PC-3 (cell line): Measurements from ENCODE around the gene DPH3. TPM values are rescaled to one million over a fixed set of nuclear protein-coding genes. Genes with fewer than 3 reads are reported as not detected.

ENCODE experiments used
- ATAC-seq: fragments of 200-7000 bp; cut with Tn5 transposase; 2 replicates; pipeline ENCODE4 v1.9.1; 2020; ENCODE audit warnings: mild to moderate bottlenecking, moderate library complexity
- BruUV-seq: library from RNA; stranded (reverse); fragments of 400-500 nt; replicated peaks from 2 replicates; lab custom pipeline; 2021; lab: Mats Ljungman, UMichigan
- CTCF ChIA-PET: fragments of 300-600 bp; sonication (Branson Sonifier 250); formaldehyde crosslinking; loops from one replicate; lab custom pipeline; 2022; ENCODE audit warnings: antibody characterized with exemption; lab: Charles Lee
- POLR2A ChIA-PET: fragments of 300-600 bp; sonication (Branson Sonifier 250); formaldehyde crosslinking; loops from one replicate; lab custom pipeline; 2022; ENCODE audit warnings: antibody characterized with exemption; ENCODE audit not compliant: unreplicated experiment; lab: Charles Lee
- DNase-seq: peaks from one replicate; pipeline ENCODE4 v3.0.0-alpha.2; 2015
- H2AFZ ChIP-seq: fragments of 300-600 bp; sonication (generic); 2 replicates; pipeline ENCODE4 v1.6.0; 2016; ENCODE audit warnings: antibody characterized with exemption, low read length
- H3F3A ChIP-seq: fragments of 300-600 bp; sonication (generic); one replicate; pipeline ENCODE4 v1.6.0; 2017; ENCODE audit warnings: antibody characterized with exemption, low read length, control low read depth, mild to moderate bottlenecking; ENCODE audit not compliant: unreplicated experiment
- H3K27ac ChIP-seq: fragments of 300-600 bp; sonication (generic); 2 replicates; pipeline ENCODE4 v1.5.1; 2016; ENCODE audit warnings: mild to moderate bottlenecking, low read length
- H3K27me3 ChIP-seq: fragments of 300-600 bp; sonication (generic); 2 replicates; pipeline ENCODE4 v1.6.1; 2016; ENCODE audit warnings: low read length, mixed read lengths
- H3K36me3 ChIP-seq: fragments of 300-600 bp; sonication (generic); 2 replicates; pipeline ENCODE4 v1.6.1; 2016; ENCODE audit warnings: low read depth, mixed run types, low read length, mixed read lengths
- H3K4me1 ChIP-seq: fragments of 300-600 bp; sonication (generic); 2 replicates; pipeline ENCODE4 v1.5.1; 2016; ENCODE audit warnings: low read length; ENCODE audit not compliant: insufficient read depth
- H3K4me2 ChIP-seq: fragments of 300-600 bp; sonication (generic); 2 replicates; pipeline ENCODE4 v1.6.0; 2016; ENCODE audit warnings: low read length
- H3K4me3 ChIP-seq: fragments of 300-600 bp; sonication (generic); 2 replicates; pipeline ENCODE4 v1.5.1; 2016; ENCODE audit warnings: mild to moderate bottlenecking, low read length, mixed read lengths
- H3K79me2 ChIP-seq: fragments of 300-600 bp; sonication (generic); 2 replicates; pipeline ENCODE4 v1.6.1; 2017; ENCODE audit warnings: low read length, mixed read lengths
- H3K9ac ChIP-seq: fragments of 300-600 bp; sonication (generic); 2 replicates; pipeline ENCODE4 v1.6.0; 2016; ENCODE audit warnings: mild to moderate bottlenecking, low read length
- H3K9me2 ChIP-seq: fragments of 300-600 bp; sonication (generic); replicated peaks from 2 replicates; pipeline ENCODE4 v1.6.1; 2016; ENCODE audit warnings: mixed run types, low read length, mixed read lengths
- H3K9me3 ChIP-seq: fragments of 300-600 bp; sonication (generic); 2 replicates; pipeline ENCODE4 v1.6.1; 2016; ENCODE audit warnings: low read length, mixed read lengths
- H4K20me1 ChIP-seq: fragments of 300-600 bp; sonication (generic); 2 replicates; pipeline ENCODE4 v1.6.1; 2016; ENCODE audit warnings: low read length, mixed read lengths
- EZH2 ChIP-seq: fragments of 300-600 bp; sonication (generic); IDR thresholded peaks from one replicate; pipeline ENCODE4 v1.6.1; 2017; ENCODE audit warnings: antibody characterized with exemption, mild to moderate bottlenecking, low read length; ENCODE audit not compliant: unreplicated experiment
- EZH2phosphoT487 ChIP-seq: fragments of 300-600 bp; sonication (generic); IDR thresholded peaks from 2 replicates; pipeline ENCODE4 v1.6.1; 2018; ENCODE audit warnings: mild to moderate bottlenecking, antibody characterized with exemption, low read length, borderline replicate concordance
- intact Hi-C: fragments of 100-400 bp; cut with micrococcal nuclease; formaldehyde crosslinking; loops from 2 replicates; pipeline ENCODE4 v1.9.0; 2023
- total RNA-seq: library from RNA; depleted of rRNA; stranded (reverse); fragments of >200 nt; gene quantifications from 2 replicates; pipeline ENCODE4 v1.2.3, GENCODE V29; 2014
- TF ChIP-seq, protein P1 (sequence below): fragments of 300-600 bp; sonication (generic); conservative IDR thresholded peaks from 2 replicates; pipeline ENCODE4 v1.5.1; 2017; ENCODE audit warnings: antibody characterized with exemption, low read depth, mild to moderate bottlenecking, low read length

Gene DPH3
- total RNA-seq, 1 experiment from 2014 or later, result 10.2 TPM

DNA sequence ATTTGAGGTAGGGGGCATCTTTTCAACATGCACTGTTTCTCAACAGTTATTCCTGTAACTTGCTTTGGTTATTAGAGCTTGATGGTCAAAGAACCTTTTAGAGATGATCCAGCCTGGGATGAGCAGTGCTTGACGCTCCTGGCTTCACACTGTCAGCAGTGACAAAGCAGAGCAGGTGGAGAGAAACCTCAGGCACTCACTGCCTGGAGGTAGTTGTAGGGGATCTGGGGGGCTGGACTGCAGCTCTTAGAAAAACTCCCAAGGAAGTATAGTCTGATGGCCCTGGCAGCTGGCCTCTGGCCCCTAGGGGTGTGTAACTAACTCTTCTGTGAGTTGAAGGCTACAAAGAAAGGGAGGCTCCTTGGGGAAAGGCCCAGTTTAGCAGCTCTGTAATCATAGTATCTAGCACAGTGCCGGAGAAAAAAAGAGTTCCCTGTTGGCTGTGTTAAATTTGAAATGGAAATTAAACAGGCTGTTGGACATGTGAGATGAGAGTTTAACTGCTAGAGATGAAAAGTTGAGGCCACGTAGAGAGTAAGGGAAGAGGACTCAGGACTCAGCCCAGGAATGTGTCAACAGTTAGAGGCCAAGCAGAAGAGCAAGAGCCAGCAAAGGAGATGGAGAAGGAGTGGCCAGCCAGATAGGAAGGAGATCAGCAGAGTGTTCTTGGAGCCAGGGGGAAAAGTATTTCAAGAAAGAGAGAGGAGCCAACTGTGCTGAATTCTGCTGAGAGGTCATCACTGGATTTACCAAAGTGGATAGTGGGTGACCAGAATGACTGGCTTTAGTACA, 14.5 kb upstream of the DPH3 start:
- Histone ChIP-seq H3K27me3 (no peaks in the 10 kb centered on the region), H3K4me1 (no peaks in the 10 kb centered on the region), H3K4me2 (no peak overlapping the region), H3K9ac (no peak overlapping the region), H3K9me2 (no peaks in the 10 kb centered on the region), H3K9me3 (no peaks in the 10 kb centered on the region), H3K79me2 (no peaks in the 10 kb centered on the region), H4K20me1 (no peaks in the 10 kb centered on the region), H3K36me3 (peaks cover 21% of the 10 kb centered on the region; the same call in 1 of the 2 replicates), H3F3A (no peaks in the 10 kb centered on the region), H3K4me3 (no peak overlapping the region), H2AFZ (no peak overlapping the region), H3K27ac (no peak overlapping the region)
- ChIA-PET POLR2A (interaction anchor here (0.7 kb wide), 1 partner anchor 178 kb away, joined by 6 read pairs; no protein-coding TSS in a partner anchor), CTCF (no interaction called here)
- ATAC-seq (no peak), DNase-seq (no peak)
- TF ChIP-seq, protein P1, sequence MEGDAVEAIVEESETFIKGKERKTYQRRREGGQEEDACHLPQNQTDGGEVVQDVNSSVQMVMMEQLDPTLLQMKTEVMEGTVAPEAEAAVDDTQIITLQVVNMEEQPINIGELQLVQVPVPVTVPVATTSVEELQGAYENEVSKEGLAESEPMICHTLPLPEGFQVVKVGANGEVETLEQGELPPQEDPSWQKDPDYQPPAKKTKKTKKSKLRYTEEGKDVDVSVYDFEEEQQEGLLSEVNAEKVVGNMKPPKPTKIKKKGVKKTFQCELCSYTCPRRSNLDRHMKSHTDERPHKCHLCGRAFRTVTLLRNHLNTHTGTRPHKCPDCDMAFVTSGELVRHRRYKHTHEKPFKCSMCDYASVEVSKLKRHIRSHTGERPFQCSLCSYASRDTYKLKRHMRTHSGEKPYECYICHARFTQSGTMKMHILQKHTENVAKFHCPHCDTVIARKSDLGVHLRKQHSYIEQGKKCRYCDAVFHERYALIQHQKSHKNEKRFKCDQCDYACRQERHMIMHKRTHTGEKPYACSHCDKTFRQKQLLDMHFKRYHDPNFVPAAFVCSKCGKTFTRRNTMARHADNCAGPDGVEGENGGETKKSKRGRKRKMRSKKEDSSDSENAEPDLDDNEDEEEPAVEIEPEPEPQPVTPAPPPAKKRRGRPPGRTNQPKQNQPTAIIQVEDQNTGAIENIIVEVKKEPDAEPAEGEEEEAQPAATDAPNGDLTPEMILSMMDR, result no peak
- TF ChIP-seq EZH2 (no peak), EZH2phosphoT487 (no peak)
- BruUV-seq, result no TSS peak
- intact Hi-C loops, result no loop called here

- no peaks in the 10 kb centered on the region for H3K27me3 ChIP-seq
- no peak for DNase-seq
- no peak overlapping the region for H3K27ac ChIP-seq
- no peak overlapping the region for H2AFZ ChIP-seq
- no peak for ATAC-seq
- H4K20me1 ChIP-seq, result no peaks in the 10 kb centered on the region
- no peaks in the 10 kb centered on the region for H3K9me2 ChIP-seq
- no peaks in the 10 kb centered on the region for H3K79me2 ChIP-seq
- H3K9ac ChIP-seq, result no peak overlapping the region
- TF ChIP-seq EZH2phosphoT487, result no peak
- TF ChIP-seq EZH2, result no peak
- TF ChIP-seq, protein P1, result no peak
- peaks cover 16% of the 10 kb centered on the region; the same call in 1 of the 2 replicates for H3K36me3 ChIP-seq
- H3K4me1 ChIP-seq, result no peaks in the 10 kb centered on the region
- no TSS peak for BruUV-seq
- H3K9me3 ChIP-seq, result no peaks in the 10 kb centered on the region
- H3K4me3 ChIP-seq, result no peak overlapping the region
- H3K4me2 ChIP-seq, result no peak overlapping the region
- intact Hi-C loops, result no loop called here
- ChIA-PET CTCF (no interaction called here), POLR2A (no interaction called here)
- no peaks in the 10 kb centered on the region for H3F3A ChIP-seq
Observed at GRCh38 chr3:16277471-16277870, 12.7 kb upstream of the DPH3 start.

DNA sequence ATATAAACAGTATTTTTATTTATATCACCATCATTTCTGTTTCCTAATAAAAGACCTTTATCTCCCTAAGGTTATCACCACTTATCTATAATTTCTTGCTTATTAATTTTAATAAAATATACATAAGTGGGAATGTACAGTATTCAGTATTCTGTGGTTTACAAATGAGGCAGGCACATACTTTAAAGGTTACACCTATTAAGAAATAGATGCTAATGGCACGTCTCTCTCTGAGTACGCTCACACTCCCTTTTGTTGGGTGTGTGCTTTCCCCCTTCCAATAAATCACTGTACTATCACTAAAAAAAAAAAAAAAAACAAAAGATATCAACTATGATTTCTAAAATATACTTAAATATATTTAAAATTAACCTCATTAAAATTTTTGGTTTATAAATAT, 9.1 kb upstream of the DPH3 start:
- H3K4me1 ChIP-seq, result no peaks in the 10 kb centered on the region
- ChIA-PET CTCF (no interaction called here), POLR2A (no interaction called here)
- H3K9me2 ChIP-seq, result no peaks in the 10 kb centered on the region
- peaks cover 22% of the 10 kb centered on the region; the same call in 1 of the 2 replicates for H3K36me3 ChIP-seq
- H3K4me2 ChIP-seq, result no peak overlapping the region
- no peaks in the 10 kb centered on the region for H4K20me1 ChIP-seq
- no peaks in the 10 kb centered on the region for H3K9me3 ChIP-seq
- no peaks in the 10 kb centered on the region for H3K27me3 ChIP-seq
- no peak overlapping the region for H2AFZ ChIP-seq
- TF ChIP-seq EZH2phosphoT487 (no peak), EZH2 (no peak)
- TF ChIP-seq, protein P1, result no peak
- DNase-seq, result no peak
- no TSS peak for BruUV-seq
- H3F3A ChIP-seq, result no peaks in the 10 kb centered on the region
- ATAC-seq, result no peak
- no peak overlapping the region for H3K27ac ChIP-seq
- no peak overlapping the region for H3K9ac ChIP-seq
- intact Hi-C loops, result no loop called here
- no peak overlapping the region for H3K4me3 ChIP-seq
- peaks cover 4% of the 10 kb centered on the region for H3K79me2 ChIP-seq
